PC-3 (cell line): ENCODE measurements around the gene AHDC1. TPM values are rescaled to one million over a fixed set of nuclear protein-coding genes. Genes with fewer than 3 reads are reported as not detected.

ENCODE experiments used
- ATAC-seq: fragments of 200-7000 bp; cut with Tn5 transposase; 2 replicates; pipeline ENCODE4 v1.9.1; 2020; ENCODE audit warnings: mild to moderate bottlenecking, moderate library complexity
- BruUV-seq: library from RNA; stranded (reverse); fragments of 400-500 nt; replicated peaks from 2 replicates; lab custom pipeline; 2021; lab: Mats Ljungman, UMichigan
- CTCF ChIA-PET: fragments of 300-600 bp; sonication (Branson Sonifier 250); formaldehyde crosslinking; loops from one replicate; lab custom pipeline; 2022; ENCODE audit warnings: antibody characterized with exemption; lab: Charles Lee
- POLR2A ChIA-PET: fragments of 300-600 bp; sonication (Branson Sonifier 250); formaldehyde crosslinking; loops from one replicate; lab custom pipeline; 2022; ENCODE audit warnings: antibody characterized with exemption; ENCODE audit not compliant: unreplicated experiment; lab: Charles Lee
- DNase-seq: peaks from one replicate; pipeline ENCODE4 v3.0.0-alpha.2; 2015
- H2AFZ ChIP-seq: fragments of 300-600 bp; sonication (generic); 2 replicates; pipeline ENCODE4 v1.6.0; 2016; ENCODE audit warnings: antibody characterized with exemption, low read length
- H3F3A ChIP-seq: fragments of 300-600 bp; sonication (generic); one replicate; pipeline ENCODE4 v1.6.0; 2017; ENCODE audit warnings: antibody characterized with exemption, low read length, control low read depth, mild to moderate bottlenecking; ENCODE audit not compliant: unreplicated experiment
- H3K27ac ChIP-seq: fragments of 300-600 bp; sonication (generic); 2 replicates; pipeline ENCODE4 v1.5.1; 2016; ENCODE audit warnings: mild to moderate bottlenecking, low read length
- H3K27me3 ChIP-seq: fragments of 300-600 bp; sonication (generic); 2 replicates; pipeline ENCODE4 v1.6.1; 2016; ENCODE audit warnings: low read length, mixed read lengths
- H3K36me3 ChIP-seq: fragments of 300-600 bp; sonication (generic); 2 replicates; pipeline ENCODE4 v1.6.1; 2016; ENCODE audit warnings: low read depth, mixed run types, low read length, mixed read lengths
- H3K4me1 ChIP-seq: fragments of 300-600 bp; sonication (generic); 2 replicates; pipeline ENCODE4 v1.5.1; 2016; ENCODE audit warnings: low read length; ENCODE audit not compliant: insufficient read depth
- H3K4me2 ChIP-seq: fragments of 300-600 bp; sonication (generic); 2 replicates; pipeline ENCODE4 v1.6.0; 2016; ENCODE audit warnings: low read length
- H3K4me3 ChIP-seq: fragments of 300-600 bp; sonication (generic); 2 replicates; pipeline ENCODE4 v1.5.1; 2016; ENCODE audit warnings: mild to moderate bottlenecking, low read length, mixed read lengths
- H3K79me2 ChIP-seq: fragments of 300-600 bp; sonication (generic); 2 replicates; pipeline ENCODE4 v1.6.1; 2017; ENCODE audit warnings: low read length, mixed read lengths
- H3K9ac ChIP-seq: fragments of 300-600 bp; sonication (generic); 2 replicates; pipeline ENCODE4 v1.6.0; 2016; ENCODE audit warnings: mild to moderate bottlenecking, low read length
- H3K9me2 ChIP-seq: fragments of 300-600 bp; sonication (generic); replicated peaks from 2 replicates; pipeline ENCODE4 v1.6.1; 2016; ENCODE audit warnings: mixed run types, low read length, mixed read lengths
- H3K9me3 ChIP-seq: fragments of 300-600 bp; sonication (generic); 2 replicates; pipeline ENCODE4 v1.6.1; 2016; ENCODE audit warnings: low read length, mixed read lengths
- H4K20me1 ChIP-seq: fragments of 300-600 bp; sonication (generic); 2 replicates; pipeline ENCODE4 v1.6.1; 2016; ENCODE audit warnings: low read length, mixed read lengths
- CTCF ChIP-seq: fragments of 300-600 bp; sonication (generic); conservative IDR thresholded peaks from 2 replicates; pipeline ENCODE4 v1.5.1; 2017; ENCODE audit warnings: antibody characterized with exemption, low read depth, mild to moderate bottlenecking, low read length
- EZH2 ChIP-seq: fragments of 300-600 bp; sonication (generic); IDR thresholded peaks from one replicate; pipeline ENCODE4 v1.6.1; 2017; ENCODE audit warnings: antibody characterized with exemption, mild to moderate bottlenecking, low read length; ENCODE audit not compliant: unreplicated experiment
- EZH2phosphoT487 ChIP-seq: fragments of 300-600 bp; sonication (generic); IDR thresholded peaks from 2 replicates; pipeline ENCODE4 v1.6.1; 2018; ENCODE audit warnings: mild to moderate bottlenecking, antibody characterized with exemption, low read length, borderline replicate concordance
- intact Hi-C: fragments of 100-400 bp; cut with micrococcal nuclease; formaldehyde crosslinking; loops from 2 replicates; pipeline ENCODE4 v1.9.0; 2023
- total RNA-seq: library from RNA; depleted of rRNA; stranded (reverse); fragments of >200 nt; gene quantifications from 2 replicates; pipeline ENCODE4 v1.2.3, GENCODE V29; 2014

Gene AHDC1
- total RNA-seq, 1 experiment from 2014 or later = 15.2 TPM

GRCh38 chr1:27557596-27558340, 46.2 kb downstream of the AHDC1 start:
- TSS peak; percentile 41 for BruUV-seq
- Histone ChIP-seq H3K9ac (peak overlapping the region; percentile 49), H3K9me3 (no peaks in the 10 kb centered on the region), H3K27me3 (no peaks in the 10 kb centered on the region), H4K20me1 (no peaks in the 10 kb centered on the region), H3K4me1 (peaks cover 22% of the 10 kb centered on the region), H3K9me2 (no peaks in the 10 kb centered on the region), H3K27ac (peak overlapping the region; percentile 88), H3K79me2 (peaks cover 27% of the 10 kb centered on the region), H3K36me3 (peaks cover 11% of the 10 kb centered on the region; the same call in 1 of the 2 replicates), H3K4me3 (no peak overlapping the region), H3K4me2 (peak overlapping the region; percentile 41), H3F3A (peaks cover 3% of the 10 kb centered on the region), H2AFZ (no peak overlapping the region)
- ChIA-PET CTCF (interaction anchor here (0.6 to 2.5 kb wide), 17 partner anchors 11 to 852 kb away, joined by 3 to 30 read pairs (median 9); partner anchors contain the start of gene AHDC1), POLR2A (interaction anchor here (0.7 to 1.0 kb wide), 3 partner anchors 26 to 45 kb away, joined by 3 to 32 read pairs (median 6); no protein-coding TSS in a partner anchor)
- no peak for TF ChIP-seq EZH2
- no peak for TF ChIP-seq EZH2phosphoT487
- no peak for TF ChIP-seq CTCF
- DNase-seq (peak; percentile 88), ATAC-seq (peak; percentile 82)
- intact Hi-C loops = loop anchor here (1.0 to 10.0 kb wide), 4 partner anchors 17 to 143 kb away; partner anchors contain the start of gene AHDC1

- H3K36me3 ChIP-seq = peaks cover 11% of the 10 kb centered on the region; the same call in 1 of the 2 replicates
- no peaks in the 10 kb centered on the region for H3K9me2 ChIP-seq
- TF ChIP-seq CTCF (peak; percentile 81), EZH2phosphoT487 (no peak)
- BruUV-seq = no TSS peak
- H3K9ac ChIP-seq = peak overlapping the region; percentile 49
- ATAC-seq = peak; percentile 76
- H3K4me3 ChIP-seq = no peak overlapping the region
- peak; percentile 92 for DNase-seq
- intact Hi-C loops = loop anchor here (1.0 to 10.0 kb wide), 4 partner anchors 17 to 142 kb away; partner anchors contain the start of gene AHDC1
- ChIA-PET CTCF (interaction anchor here (0.6 to 2.5 kb wide), 22 partner anchors 10 to 851 kb away, joined by 3 to 30 read pairs (median 4); partner anchors contain the start of gene AHDC1), POLR2A (interaction anchor here (0.6 to 1.0 kb wide), 4 partner anchors 16 to 46 kb away, joined by 6 to 32 read pairs (median 8); no protein-coding TSS in a partner anchor)
- H2AFZ ChIP-seq = no peak overlapping the region
- peak overlapping the region; percentile 88 for H3K27ac ChIP-seq
- peaks cover 19% of the 10 kb centered on the region for H3K79me2 ChIP-seq
- peaks cover 21% of the 10 kb centered on the region for H3K4me1 ChIP-seq
- H3F3A ChIP-seq = peaks cover 3% of the 10 kb centered on the region
- H3K4me2 ChIP-seq = peak overlapping the region; percentile 41
- no peaks in the 10 kb centered on the region for H4K20me1 ChIP-seq
- H3K9me3 ChIP-seq = no peaks in the 10 kb centered on the region
- no peaks in the 10 kb centered on the region for H3K27me3 ChIP-seq
Measured at GRCh38 chr1:27556781-27557595, 47.0 kb downstream of the AHDC1 start.
